Common myeloid progenitor, CD34-positive (primary cell): ENCODE measurements around the gene GNAZ.

Experiments used
- CTCF ChIA-PET: fragments of 350-600 bp; sonication (Branson Sonifier 250); formaldehyde crosslinking; loops from one replicate; lab custom pipeline; 2021; ENCODE audit warnings: antibody characterized with exemption; lab: Charles Lee
- POLR2A ChIA-PET: fragments of 350-600 bp; sonication (Branson Sonifier 250); formaldehyde crosslinking; loops from one replicate; lab custom pipeline; 2021; ENCODE audit warnings: antibody characterized with exemption; lab: Charles Lee
- DNase-seq, 3 donors: peaks; one replicate each; pipeline versions ENCODE4 v3.0.0 to v3.0.0-alpha.2; 2013
- H3K27ac ChIP-seq, 2 experiments: 1 replicate in 1 of 2; 2 replicates in 1 of 2; pipeline ENCODE4 v1.7.0; 2013; ENCODE audit warnings: inconsistent platforms in 2 of 2, low read length in 2 of 2, mild to moderate bottlenecking in 2 of 2, low read depth in 1 of 2, moderate library complexity in 1 of 2; ENCODE audit not compliant: severe bottlenecking in 2 of 2, insufficient read depth in 1 of 2, poor library complexity in 1 of 2
- H3K27me3 ChIP-seq, 5 experiments: replicated peaks in 2 of 5; 1 replicate in 3 of 5; 2 replicates in 2 of 5; pipeline versions ENCODE4 v1.6.1 to v1.7.0; 2013; ENCODE audit warnings: low read length in 4 of 5, mild to moderate bottlenecking in 2 of 5, moderate library complexity in 2 of 5, inconsistent platforms in 1 of 5; ENCODE audit not compliant: insufficient read depth in 5 of 5, control insufficient read depth in 4 of 5
- H3K36me3 ChIP-seq, 4 experiments: 1 replicate in 2 of 4; 2 replicates in 2 of 4; pipeline versions ENCODE4 v1.6.1 to v1.7.0; 2013; ENCODE audit warnings: low read length in 3 of 4, control low read depth in 1 of 4, mild to moderate bottlenecking in 1 of 4; ENCODE audit not compliant: control insufficient read depth in 4 of 4, insufficient read depth in 4 of 4
- H3K4me1 ChIP-seq, 4 experiments: 1 replicate in 3 of 4; 2 replicates in 1 of 4; pipeline versions ENCODE4 v1.6.1 to v1.7.1; 2013; ENCODE audit warnings: low read length in 3 of 4, mild to moderate bottlenecking in 3 of 4, control low read depth in 1 of 4, inconsistent platforms in 1 of 4, moderate library complexity in 1 of 4; ENCODE audit not compliant: control insufficient read depth in 4 of 4, insufficient read depth in 4 of 4; ENCODE audit errors: control extremely low read depth in 1 of 4
- H3K4me3 ChIP-seq, 7 experiments: 1 replicate in 4 of 7; 2 replicates in 3 of 7; pipeline versions ENCODE4 v1.5.1 to v1.7.0; 2013; ENCODE audit warnings: mild to moderate bottlenecking in 7 of 7, low read length in 6 of 7, moderate library complexity in 6 of 7, inconsistent platforms in 2 of 7, low read depth in 2 of 7, control low read depth in 1 of 7; ENCODE audit not compliant: insufficient read depth in 4 of 7, control insufficient read depth in 1 of 7; ENCODE audit errors: extremely low read depth in 1 of 7
- H3K9me3 ChIP-seq, 5 experiments: 1 replicate in 4 of 5; 2 replicates in 1 of 5; pipeline versions ENCODE4 v1.6.1 to v1.7.1; 2013; ENCODE audit warnings: low read length in 4 of 5, mild to moderate bottlenecking in 2 of 5, inconsistent platforms in 1 of 5, low read depth in 1 of 5, moderate library complexity in 1 of 5; ENCODE audit not compliant: control insufficient read depth in 4 of 5, insufficient read depth in 2 of 5; ENCODE audit errors: control extremely low read depth in 1 of 5
- WGBS: methylation state at CpG from one replicate; pipeline ENCODE4 v1.1.5; 2013; ENCODE audit not compliant: insufficient coverage; 5-methylcytosine and 5-hydroxymethylcytosine counted together

Gene GNAZ

GRCh38 chr22:23164091-23164490 is 93.8 kb downstream of the GNAZ start:
- H3K27me3 ChIP-seq: no peaks in the 10 kb centered on the region
- H3K27ac ChIP-seq: no peak overlapping the region
- WGBS: 100% methylated on average over 11 of the region's 11 CpGs
- POLR2A ChIA-PET: interaction anchor here (0.5 kb wide), 1 partner anchor 20 kb away, joined by 4 read pairs; no protein-coding TSS in a partner anchor
- H3K4me1 ChIP-seq: no peaks in the 10 kb centered on the region
- no peak for DNase-seq
- no peak overlapping the region for H3K4me3 ChIP-seq
- CTCF ChIA-PET: interaction anchor here (1.2 to 1.6 kb wide), 5 partner anchors 10 to 279 kb away, joined by 3 to 6 read pairs (median 3); no protein-coding TSS in a partner anchor
- H3K36me3 ChIP-seq: no peaks in the 10 kb centered on the region
- H3K9me3 ChIP-seq: peaks cover 0 to 2% (median 0%) of the 10 kb centered on the region in 5 experiments

GRCh38 chr22:23166042-23166831 is 95.9 kb downstream of the GNAZ start:
- H3K4me1 ChIP-seq: no peaks in the 10 kb centered on the region
- no peak overlapping the region for H3K27ac ChIP-seq
- WGBS: 96% methylated on average over 3 of the region's 6 CpGs
- no peaks in the 10 kb centered on the region for H3K27me3 ChIP-seq
- H3K4me3 ChIP-seq: no peak overlapping the region
- DNase-seq: no peak
- H3K9me3 ChIP-seq: peaks cover 0 to 2% (median 0%) of the 10 kb centered on the region in 5 experiments
- ChIA-PET POLR2A (interaction anchor here (0.8 kb wide), 1 partner anchor 10 kb away, joined by 4 read pairs; no protein-coding TSS in a partner anchor), CTCF (interaction anchor here (1.1 to 1.9 kb wide), 3 partner anchors 9 to 124 kb away, joined by 4 to 6 read pairs (median 5); no protein-coding TSS in a partner anchor)
- no peaks in the 10 kb centered on the region for H3K36me3 ChIP-seq

GRCh38 chr22:23166841-23167616 is 96.7 kb downstream of the GNAZ start:
- H3K9me3 ChIP-seq: peaks cover 0 to 2% (median 0%) of the 10 kb centered on the region in 5 experiments
- H3K36me3 ChIP-seq: no peaks in the 10 kb centered on the region
- H3K4me1 ChIP-seq: no peaks in the 10 kb centered on the region
- no peaks in the 10 kb centered on the region for H3K27me3 ChIP-seq
- no peak overlapping the region for H3K4me3 ChIP-seq
- ChIA-PET CTCF (interaction anchor here (0.7 to 1.9 kb wide), 3 partner anchors 10 to 123 kb away, joined by 3 to 6 read pairs (median 5); no protein-coding TSS in a partner anchor), POLR2A (no interaction called here)
- 96% methylated on average over 9 of the region's 10 CpGs for WGBS
- H3K27ac ChIP-seq: no peak overlapping the region
- DNase-seq: no peak

- no peaks in the 10 kb centered on the region for H3K4me1 ChIP-seq
- H3K27me3 ChIP-seq: no peaks in the 10 kb centered on the region
- 93% methylated on average over 6 of the region's 9 CpGs for WGBS
- peaks cover 0 to 2% (median 0%) of the 10 kb centered on the region in 5 experiments for H3K9me3 ChIP-seq
- H3K36me3 ChIP-seq: no peaks in the 10 kb centered on the region
- no peak for DNase-seq
- ChIA-PET CTCF (interaction anchor here (0.8 to 1.9 kb wide), 2 partner anchors 12 to 121 kb away, joined by 3 to 5 read pairs; no protein-coding TSS in a partner anchor), POLR2A (no interaction called here)
- no peak overlapping the region for H3K4me3 ChIP-seq
- H3K27ac ChIP-seq: no peak overlapping the region
Measured at GRCh38 chr22:23168391-23169042, 98.2 kb downstream of the GNAZ start.

GRCh38 chr22:23169043-23169406 is 98.7 kb downstream of the GNAZ start:
- CTCF ChIA-PET: interaction anchor here (0.8 kb wide), 1 partner anchor 13 kb away, joined by 3 read pairs; no protein-coding TSS in a partner anchor
- 88% methylated on average over 4 of the region's 4 CpGs for WGBS

More at GRCh38 chr22:23169043-23169406, 98.7 kb downstream of the GNAZ start:
- Histone ChIP-seq H3K27me3 (no peaks in the 10 kb centered on the region), H3K4me3 (no peak overlapping the region), H3K36me3 (no peaks in the 10 kb centered on the region), H3K4me1 (peaks cover 0 to under 1% (median 0%) of the 10 kb centered on the region in 4 experiments), H3K9me3 (peaks cover 0 to 2% (median 0%) of the 10 kb centered on the region in 5 experiments), H3K27ac (no peak overlapping the region)
- no peak for DNase-seq
- POLR2A ChIA-PET: no interaction called here
